Stimulated activated CD8-positive, alpha-beta memory T cell treated with anti-CD3 and anti-CD28 coated beads, Interleukin-15, amount 100 ng/mL, for 24 hours (primary cell): ENCODE measurements around the gene GPR160.

Experiments
- DNase-seq: peaks from one replicate; pipeline ENCODE4 v3.0.0-alpha.2; 2020; ENCODE audit warnings: low read depth

Gene GPR160

DNA sequence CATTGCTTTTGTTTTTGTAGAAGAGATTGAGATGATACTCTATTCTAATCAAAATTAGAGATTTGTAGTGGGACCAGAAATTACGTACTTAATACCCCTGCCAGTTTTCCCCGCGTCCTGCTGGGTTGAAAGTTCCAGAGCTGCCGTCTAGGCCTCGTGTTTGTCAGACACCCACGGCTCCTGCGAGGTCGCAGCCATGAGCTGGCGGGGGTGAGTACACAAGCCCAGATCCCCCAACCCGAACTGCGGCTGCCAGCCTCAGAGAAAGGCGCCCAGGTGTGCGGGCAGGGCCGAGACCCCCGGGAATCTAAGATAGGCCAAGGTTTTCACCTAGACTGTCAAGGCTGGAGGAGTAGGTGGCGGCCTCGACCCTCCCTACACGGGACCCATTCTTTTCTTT lies 26.3 kb downstream of the GPR160 start:
- DNase-seq = no peak

- DNase-seq = no peak
These were observed 37.8 kb downstream of the GPR160 start for GRCh38 chr3:170075441-170076091.

DNA sequence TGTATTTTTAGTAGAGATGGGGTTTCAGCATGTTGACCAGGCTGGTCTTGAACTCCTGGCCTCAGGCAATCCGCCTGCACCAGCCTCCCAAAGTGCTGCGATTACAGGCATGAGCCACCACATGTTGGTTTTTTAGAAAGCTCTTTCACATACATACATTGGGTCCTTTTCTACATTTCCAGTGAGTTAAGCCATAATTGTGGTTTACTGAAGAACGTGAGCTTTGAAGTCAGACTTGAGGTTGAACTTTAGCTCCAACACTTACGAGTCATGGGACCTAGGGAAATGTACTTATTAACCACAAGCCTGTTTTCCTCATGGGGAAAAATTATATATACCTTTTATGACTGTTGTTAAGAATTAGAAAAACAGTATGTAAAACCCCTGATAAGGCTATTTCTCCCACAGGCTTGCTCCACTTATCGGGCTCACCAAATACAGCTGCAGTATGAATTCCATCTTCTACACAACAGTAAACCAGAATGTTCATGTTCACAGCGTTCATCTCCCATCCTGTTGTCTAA lies 39.0 kb downstream of the GPR160 start:
- DNase-seq = no peak

GRCh38 chr3:170077361-170077760 lies 39.6 kb downstream of the GPR160 start:
- DNase-seq = no peak

- DNase-seq = no peak
These were observed 41.0 kb downstream of the GPR160 start for GRCh38 chr3:170078620-170079281.

GRCh38 chr3:170079536-170080165 lies 41.9 kb downstream of the GPR160 start:
- no peak for DNase-seq

DNA sequence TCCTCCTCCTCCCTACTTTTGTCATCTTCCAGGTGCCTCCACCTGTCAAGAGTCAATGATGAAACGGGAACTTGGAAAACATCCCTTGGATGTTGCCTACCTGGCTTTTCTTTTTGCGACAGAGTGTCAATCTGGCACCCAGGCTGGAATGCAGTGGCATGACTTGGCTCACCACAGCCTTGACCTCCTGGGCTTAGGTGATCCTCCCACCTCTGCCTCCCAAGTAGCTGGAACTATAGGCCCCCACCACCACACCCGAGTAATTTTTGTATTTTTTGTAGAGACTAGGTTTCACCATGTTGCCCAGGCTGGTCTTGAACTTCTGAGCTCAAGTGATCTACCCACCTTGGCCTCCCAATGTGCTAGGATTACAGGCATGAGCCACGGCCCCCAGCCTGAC lies 42.8 kb downstream of the GPR160 start:
- no peak for DNase-seq

DNA sequence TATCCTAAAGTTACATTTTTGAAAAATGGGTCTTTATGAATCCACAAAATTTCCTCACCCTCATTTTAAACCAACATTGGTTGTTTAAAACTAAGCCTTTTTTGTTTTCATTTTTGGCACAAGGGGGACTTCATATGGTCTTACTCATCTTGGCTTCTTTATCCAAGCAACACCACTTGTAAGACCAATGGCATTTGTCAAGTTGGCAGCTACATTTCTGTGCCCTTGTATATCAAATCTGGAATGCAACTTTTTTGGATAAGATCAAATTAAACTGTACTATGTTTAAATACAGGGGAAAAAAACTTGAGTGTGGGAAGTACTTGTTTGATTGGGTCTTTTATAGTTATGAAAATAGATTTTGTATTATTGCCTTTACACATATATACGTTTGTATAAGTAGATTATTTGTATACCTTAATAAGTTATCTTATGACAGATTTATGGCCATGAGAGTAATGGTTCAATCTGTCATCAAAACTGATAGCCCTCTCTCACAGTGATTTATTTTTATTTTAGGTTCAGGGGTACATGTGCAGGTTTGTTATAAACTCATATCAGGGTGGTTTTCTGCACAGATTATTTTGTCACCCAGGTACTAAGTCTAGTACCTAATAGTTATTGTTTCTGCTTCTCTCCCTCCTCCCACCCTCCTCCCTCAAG lies 43.4 kb downstream of the GPR160 start:
- DNase-seq = no peak

- DNase-seq = no peak
These were observed 45.5 kb downstream of the GPR160 start for GRCh38 chr3:170083343-170083742.

DNA sequence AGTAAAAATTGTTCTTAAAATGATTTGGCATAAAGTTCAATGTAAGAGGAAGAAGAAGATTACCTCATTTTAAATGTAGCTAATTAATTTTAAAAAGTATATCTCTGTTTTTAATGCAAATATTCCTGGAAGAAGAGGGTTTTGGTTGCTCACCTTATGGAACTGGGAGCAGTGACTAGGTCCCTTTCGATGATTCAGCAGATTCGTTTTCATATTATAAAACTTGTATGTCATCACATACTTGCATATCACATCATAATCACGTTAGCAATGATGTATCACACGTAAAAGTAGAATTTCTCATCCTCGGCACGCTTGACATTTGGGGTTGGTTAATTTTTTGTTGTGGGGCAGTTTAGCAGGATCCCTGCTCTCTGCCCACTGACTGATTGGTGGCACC lies 47.6 kb downstream of the GPR160 start:
- no peak for DNase-seq

GRCh38 chr3:170089862-170090600 lies 52.2 kb downstream of the GPR160 start:
- DNase-seq = no peak

- DNase-seq = no peak
These were observed 52.8 kb downstream of the GPR160 start for GRCh38 chr3:170090601-170090981.

GRCh38 chr3:170092907-170093306 lies 55.1 kb downstream of the GPR160 start:
- no peak for DNase-seq

DNA sequence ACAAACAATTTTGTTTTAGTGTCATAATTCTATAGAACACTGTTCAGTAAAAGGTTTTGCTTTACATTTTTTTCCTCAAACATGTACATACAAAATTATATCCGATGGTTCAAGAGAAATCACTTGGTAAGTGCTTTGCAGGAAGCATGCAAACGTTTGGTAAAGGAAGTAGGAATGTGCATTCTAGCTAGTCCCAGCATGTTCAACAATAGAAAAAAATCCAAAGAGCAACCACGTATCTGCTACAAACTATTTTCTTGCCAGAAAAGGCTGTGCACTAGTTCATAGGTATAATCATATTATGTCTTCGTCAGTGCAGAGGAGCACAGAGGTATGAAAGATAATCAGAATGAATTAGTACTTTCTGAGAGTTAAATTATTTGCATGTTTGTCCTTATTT lies 58.0 kb downstream of the GPR160 start:
- DNase-seq = no peak

DNA sequence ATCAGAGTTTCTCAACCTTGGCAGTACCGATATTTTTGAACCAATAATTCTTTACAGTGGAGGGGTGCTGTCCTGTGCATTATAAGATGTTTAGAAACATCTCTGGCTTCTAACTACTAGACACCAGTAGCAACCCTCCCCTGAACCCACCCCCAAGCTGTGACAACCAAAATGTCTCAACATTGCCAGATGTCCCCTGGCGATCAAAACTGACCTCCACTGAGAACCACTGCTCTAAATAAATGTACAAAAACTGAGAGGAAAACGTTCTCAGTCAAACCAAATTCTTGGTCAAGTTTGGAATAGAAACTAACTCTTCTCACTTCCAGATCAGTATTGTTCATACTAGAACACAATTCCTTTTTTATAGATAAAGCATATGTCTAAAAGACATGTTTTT lies 58.5 kb downstream of the GPR160 start:
- no peak for DNase-seq

- no peak for DNase-seq
These were observed 61.0 kb downstream of the GPR160 start for GRCh38 chr3:170098753-170099152.

GRCh38 chr3:170100944-170101343 lies 63.1 kb downstream of the GPR160 start:
- DNase-seq = no peak

DNA sequence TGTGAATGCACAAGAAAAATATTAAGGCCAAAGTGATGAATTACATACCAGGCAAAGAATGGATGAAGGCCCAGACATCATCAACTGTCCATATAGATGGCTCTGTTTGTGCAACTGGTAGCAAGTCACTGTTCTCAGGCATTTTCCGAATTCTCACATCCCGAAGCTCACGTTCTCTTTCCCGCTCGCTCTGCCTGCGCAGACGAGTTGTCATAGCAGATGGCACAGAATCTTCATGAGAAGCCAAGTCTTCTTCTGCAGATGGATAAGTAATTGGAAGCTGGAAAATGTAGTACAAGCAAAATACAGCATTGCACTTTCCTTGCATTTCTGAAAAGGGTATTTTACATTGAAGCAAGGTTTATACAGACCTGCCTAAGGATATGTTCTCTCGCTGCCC lies 64.6 kb downstream of the GPR160 start:
- no peak for DNase-seq

GRCh38 chr3:170107941-170108340 lies 70.1 kb downstream of the GPR160 start:
- no peak for DNase-seq

GRCh38 chr3:170108955-170109354 lies 71.2 kb downstream of the GPR160 start:
- DNase-seq = no peak

GRCh38 chr3:170109579-170110293 lies 71.9 kb downstream of the GPR160 start:
- DNase-seq = no peak
